ENCODE measurements around the gene TTC33.
"Not testable (repeated sequence)": the region's sequence is repeated elsewhere in the genome, so short reads cannot be mapped to it uniquely, and the experiment has no call there.

Gene TTC33

DNA sequence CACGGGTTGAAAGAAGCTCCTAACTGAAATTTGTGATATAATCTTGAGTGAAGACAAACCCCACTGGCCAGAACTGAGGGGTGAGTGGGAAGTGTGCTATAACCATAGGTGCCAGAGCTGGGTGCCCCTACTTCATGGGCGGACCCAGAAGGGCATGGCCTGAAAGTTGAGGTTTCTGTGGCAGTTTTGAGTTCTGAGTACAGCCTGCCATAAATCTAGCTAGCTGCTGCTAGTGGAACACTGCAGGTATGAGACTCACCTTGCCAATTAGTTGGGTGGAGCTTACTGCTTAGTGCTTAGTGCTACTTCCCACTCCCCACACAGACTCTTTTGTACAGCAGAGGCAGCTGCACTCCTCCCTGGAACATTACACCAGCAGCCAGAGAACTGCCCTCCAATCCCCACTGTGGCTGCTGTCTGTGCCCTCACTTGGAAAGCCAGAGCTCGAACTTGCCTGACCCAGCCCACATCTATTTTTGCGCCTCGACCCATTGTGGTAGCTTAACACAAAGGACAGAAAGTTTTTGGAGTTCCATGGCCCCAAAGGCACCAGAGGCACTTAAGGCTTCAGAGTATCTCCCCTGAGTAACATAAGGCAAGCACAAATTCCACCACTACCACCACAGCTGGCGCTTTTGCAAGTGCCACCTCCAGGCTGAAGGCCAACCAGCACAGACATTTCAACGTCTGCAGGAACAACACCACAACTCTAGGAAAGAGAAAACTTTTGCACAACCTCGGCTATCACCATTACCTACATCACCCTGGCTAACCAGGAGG, 103.1 kb downstream of the TTC33 start:
- no peak for DNase-seq (ENCODE audit: low spot score)

DNA sequence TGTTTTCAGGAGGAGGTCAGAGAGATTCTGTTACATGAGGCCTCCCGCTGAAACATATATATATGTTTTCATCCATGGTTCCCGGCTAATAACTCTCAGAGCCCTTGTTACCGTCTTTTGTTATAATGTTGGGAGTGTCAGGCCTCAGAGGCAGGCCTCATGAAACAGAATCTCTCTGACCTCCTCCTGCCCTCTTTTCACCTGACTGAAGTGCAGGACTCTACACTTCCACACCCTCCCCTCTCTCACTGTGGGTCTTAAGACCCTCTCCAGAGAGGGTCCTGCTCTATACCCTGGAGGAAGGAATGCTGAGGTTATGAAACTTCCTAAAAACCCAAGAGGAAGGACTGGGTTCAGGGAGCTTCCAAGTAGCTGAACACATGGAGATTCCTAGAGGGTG, 104.6 kb downstream of the TTC33 start:
- DNase-seq (ENCODE audit: low spot score), result no peak

- no peak for DNase-seq (ENCODE audit: low spot score)
Observed at GRCh38 chr5:40649463-40650030, 106.2 kb downstream of the TTC33 start.

DNA sequence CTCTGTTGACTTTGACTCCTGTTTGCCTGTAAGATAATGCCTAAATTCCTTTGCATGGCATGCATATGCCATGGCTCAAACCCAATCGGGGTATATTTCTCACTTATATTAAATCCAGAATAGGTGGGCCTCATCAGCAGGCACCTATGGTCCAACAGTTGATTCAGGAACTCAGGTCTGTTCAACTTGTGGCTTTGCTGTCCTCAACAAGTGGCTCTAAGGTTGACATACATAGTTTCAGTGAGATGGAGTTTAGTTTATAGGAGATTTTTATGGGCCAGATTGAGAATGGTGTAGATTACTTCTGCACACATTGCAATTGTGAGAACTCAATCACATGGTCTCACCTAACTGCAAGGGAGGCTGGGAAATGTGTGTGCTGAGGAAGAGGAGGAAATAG, 107.6 kb downstream of the TTC33 start:
- no peak for DNase-seq (ENCODE audit: low spot score)

DNA sequence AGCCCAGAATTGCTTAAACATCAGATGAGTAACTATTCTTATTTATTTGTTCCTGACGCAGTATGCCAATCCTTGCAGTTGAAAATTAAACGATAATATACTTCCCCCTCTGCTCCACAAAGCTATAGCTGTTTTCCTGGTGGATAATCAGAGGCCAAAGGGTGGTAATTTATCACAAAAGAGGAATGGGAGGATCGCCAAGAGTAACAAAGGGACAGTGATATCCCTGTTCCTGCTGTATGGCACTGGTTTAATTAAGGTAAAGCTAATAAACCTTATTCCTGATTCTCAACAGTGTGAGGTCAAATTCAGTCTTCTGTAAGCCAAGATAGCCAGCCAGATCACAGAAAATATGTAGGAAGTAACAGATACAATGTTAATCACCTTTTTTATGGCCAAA, 109.5 kb downstream of the TTC33 start:
- DNase-seq (ENCODE audit: low spot score), result no peak

GRCh38 chr5:40639531-40639930, 116.2 kb downstream of the TTC33 start:
- not testable (repeated sequence) for DNase-seq (ENCODE audit: low spot score)

GRCh38 chr5:40634593-40634992, 121.2 kb downstream of the TTC33 start:
- no peak for DNase-seq (ENCODE audit: low spot score)

- no peak for DNase-seq (ENCODE audit: low spot score)
Observed at GRCh38 chr5:40634154-40634553, 121.6 kb downstream of the TTC33 start.

GRCh38 chr5:40631236-40631635, 124.5 kb downstream of the TTC33 start:
- DNase-seq (ENCODE audit: low spot score), result no peak

DNA sequence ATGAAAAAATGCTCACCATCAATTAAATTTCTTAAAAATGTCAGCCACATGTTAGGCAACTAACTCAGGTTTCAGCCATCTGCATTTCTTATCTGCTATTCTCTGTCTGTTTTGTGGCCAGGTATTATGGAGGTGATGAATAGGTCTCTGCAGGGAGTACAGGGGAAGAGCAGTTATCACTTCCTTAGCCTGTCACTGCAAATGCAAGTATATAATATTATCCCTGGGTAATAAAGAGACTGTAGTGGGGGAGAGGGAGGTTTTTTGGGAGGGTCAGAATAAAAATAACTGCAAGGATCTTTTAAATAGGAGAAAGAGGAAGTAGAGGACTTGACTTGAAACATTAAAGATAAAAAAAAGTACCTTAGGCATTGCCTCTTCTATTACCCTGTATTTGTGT, 125.6 kb downstream of the TTC33 start:
- DNase-seq (ENCODE audit: low spot score), result no peak

- DNase-seq (ENCODE audit: low spot score), result no peak
Observed at GRCh38 chr5:40628407-40628806, 127.4 kb downstream of the TTC33 start.

DNA sequence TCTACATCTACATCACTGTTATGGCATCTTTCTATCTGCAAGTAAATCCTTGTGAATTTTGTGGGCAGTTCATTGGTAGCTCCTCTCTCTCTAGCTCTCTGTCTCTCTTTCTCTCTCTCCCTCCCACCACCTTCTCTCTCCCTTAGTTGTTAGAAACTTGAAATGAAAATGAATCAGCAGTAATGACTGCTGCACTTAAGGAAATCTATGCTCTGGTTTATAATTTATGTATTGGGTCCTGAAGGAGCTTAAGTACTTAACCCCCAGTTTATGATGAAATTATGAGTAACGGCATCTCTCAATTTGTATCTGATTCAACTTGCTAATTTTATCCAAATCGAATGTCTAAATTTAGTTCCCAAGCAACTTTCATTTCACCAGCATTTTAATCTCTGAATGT, 128.1 kb downstream of the TTC33 start:
- no peak for DNase-seq (ENCODE audit: low spot score)

- no peak for DNase-seq (ENCODE audit: low spot score)
Observed at GRCh38 chr5:40626801-40627200, 129.0 kb downstream of the TTC33 start.

GRCh38 chr5:40623480-40624420, 132.0 kb downstream of the TTC33 start:
- DNase-seq (ENCODE audit: low spot score), result no peak

DNA sequence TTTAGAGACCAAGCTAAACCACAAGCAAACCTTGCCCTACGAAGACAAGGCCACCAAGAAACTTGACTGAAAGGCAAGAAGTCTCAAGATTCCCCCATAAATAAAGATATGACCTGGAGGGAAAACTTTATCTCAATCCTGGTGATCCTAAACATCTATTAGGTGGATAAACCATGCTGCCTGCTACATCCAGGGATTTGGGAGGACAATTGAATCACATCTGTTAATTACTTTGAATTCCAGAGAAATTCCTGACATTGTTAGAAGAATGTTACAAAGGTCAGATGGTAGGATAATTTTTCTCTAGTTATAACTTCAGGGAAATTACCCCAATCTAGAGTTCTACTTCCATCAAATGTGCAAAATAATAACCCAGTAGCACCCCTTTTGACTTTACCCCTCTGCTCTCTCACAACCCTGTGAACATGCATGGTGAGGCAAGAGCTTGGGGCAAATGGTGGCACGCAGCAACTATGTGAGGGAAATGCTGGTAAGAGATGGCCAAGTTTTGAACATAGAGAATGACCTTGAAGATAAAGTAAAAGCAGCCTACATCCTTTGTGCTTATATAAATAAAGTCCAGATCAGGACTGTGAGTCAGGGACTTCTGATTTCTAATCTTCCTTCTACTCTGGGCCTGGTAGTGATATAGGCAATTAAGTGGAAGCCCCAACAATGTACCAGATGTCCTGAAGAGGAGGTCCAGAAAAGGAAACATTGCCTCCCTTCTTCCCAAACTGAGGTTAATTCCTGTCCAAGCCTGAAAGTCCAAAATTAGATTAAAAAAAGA, 133.1 kb downstream of the TTC33 start:
- DNase-seq (ENCODE audit: low spot score), result no peak

GRCh38 chr5:40619421-40619820, 136.3 kb downstream of the TTC33 start:
- no peak for DNase-seq (ENCODE audit: low spot score)

- no peak for DNase-seq (ENCODE audit: low spot score)
Observed at GRCh38 chr5:40618926-40619325, 136.8 kb downstream of the TTC33 start.

DNA sequence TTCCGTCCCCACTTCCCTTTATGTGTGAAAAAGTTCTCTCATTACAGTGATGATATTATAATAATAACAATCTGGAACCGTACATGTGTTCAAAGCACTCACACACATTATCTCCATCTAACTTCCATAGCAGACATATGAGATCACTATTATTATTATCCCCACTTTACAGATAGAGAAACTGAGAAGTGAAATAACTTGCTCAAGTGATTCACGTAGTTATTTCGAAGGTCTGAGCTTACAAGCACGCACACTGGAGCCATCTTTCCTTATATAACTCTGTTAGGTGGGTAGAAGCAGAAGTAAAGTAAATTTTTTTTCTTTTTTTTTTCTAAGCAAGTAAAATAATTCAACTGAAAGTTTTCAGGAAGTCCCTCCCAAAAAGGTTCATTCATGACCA, 139.0 kb downstream of the TTC33 start:
- DNase-seq (ENCODE audit: low spot score), result no peak

GRCh38 chr5:40615586-40616170, 140.1 kb downstream of the TTC33 start:
- DNase-seq (ENCODE audit: low spot score), result no peak

DNA sequence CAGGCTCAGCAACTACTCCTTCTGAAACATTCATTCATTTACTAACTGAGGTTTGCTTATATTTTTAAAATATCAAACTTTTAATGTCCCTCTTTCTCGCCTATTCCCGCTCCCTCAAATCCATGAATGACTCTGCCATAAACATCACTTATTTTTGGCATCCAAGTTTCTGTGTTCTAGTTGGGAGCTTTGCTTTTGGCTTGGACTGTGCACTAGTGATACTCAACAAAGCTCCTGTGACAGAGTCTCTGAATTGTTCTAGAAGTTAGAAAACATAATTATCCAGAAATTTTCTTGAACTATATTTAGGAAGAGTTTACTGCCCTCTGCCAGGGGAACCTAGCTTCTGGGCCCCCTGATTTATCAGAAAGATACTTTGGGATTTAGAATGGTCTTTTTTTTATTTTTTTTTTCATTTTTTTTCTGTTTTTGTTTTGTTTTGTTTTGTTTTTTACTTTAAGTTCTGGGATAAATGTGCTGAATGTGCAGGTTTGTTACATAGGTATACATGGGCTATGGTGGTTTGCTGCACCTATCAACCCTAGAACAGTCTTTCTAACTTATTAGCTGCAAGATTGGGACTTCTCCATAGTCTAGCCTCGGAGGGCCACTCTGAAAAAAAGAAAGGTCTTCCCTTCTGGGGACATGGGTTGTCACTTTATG, 140.7 kb downstream of the TTC33 start:
- DNase-seq (ENCODE audit: low spot score), result no peak

- DNase-seq (ENCODE audit: low spot score), result no peak
Observed at GRCh38 chr5:40614466-40614865, 141.3 kb downstream of the TTC33 start.
